ENCODE data around the gene MYL6.
A peak's percentile ranks its signal among the peaks of the same experiment; 100 is the strongest.
"Not testable (repeated sequence)": the region's sequence is repeated elsewhere in the genome, so short reads cannot be mapped to it uniquely, and the experiment has no call there.

MYL6 gene

DNA sequence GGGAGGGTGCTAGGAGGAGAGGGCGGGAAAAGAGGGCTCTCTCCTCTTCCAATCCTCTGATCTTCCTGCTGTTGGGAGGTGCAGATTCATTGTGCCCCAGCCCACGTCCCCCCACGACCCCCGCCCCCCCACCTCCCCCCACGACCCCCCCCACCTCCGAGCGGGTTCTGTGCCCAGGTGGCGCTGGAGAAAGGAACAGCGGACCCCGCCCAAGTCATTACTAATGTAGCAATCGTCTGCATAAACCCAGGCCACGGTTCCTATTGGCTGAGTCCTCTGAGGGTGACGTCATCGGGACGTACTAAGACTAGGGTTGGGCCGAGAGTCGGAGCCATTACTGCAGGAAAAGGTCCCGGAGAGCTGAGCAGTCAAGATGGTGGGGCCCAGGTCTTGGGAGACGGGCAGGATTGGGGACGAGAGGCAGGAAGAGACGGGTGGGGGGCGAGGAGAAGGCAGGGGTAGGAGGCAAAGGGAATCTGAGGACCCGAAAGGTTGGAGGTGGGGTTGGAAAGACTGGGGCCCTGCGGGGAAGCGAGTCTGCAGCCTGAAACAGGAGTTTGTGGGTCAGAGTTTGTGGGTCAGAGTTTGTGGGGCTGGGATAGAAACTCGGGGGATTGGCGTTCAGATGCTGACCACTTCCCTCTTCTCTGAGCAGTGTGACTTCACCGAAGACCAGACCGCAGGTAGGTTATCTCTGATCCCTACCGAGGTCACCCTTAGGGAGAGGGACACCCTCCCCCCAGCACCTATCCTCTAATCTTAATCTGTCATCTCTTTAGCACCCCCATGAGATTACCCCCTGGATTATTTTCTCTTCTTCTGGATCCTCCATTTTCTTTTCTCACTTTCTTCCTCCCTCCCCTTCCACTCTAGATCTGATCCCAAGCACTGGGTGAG is at the start of gene MYL6:
TSS of gene MYL6 (plus strand) at position 331 of the 897 bp plus-strand sequence. CDS start at position 374, 43 bp downstream.
- TF ChIP-seq, protein P1, sequence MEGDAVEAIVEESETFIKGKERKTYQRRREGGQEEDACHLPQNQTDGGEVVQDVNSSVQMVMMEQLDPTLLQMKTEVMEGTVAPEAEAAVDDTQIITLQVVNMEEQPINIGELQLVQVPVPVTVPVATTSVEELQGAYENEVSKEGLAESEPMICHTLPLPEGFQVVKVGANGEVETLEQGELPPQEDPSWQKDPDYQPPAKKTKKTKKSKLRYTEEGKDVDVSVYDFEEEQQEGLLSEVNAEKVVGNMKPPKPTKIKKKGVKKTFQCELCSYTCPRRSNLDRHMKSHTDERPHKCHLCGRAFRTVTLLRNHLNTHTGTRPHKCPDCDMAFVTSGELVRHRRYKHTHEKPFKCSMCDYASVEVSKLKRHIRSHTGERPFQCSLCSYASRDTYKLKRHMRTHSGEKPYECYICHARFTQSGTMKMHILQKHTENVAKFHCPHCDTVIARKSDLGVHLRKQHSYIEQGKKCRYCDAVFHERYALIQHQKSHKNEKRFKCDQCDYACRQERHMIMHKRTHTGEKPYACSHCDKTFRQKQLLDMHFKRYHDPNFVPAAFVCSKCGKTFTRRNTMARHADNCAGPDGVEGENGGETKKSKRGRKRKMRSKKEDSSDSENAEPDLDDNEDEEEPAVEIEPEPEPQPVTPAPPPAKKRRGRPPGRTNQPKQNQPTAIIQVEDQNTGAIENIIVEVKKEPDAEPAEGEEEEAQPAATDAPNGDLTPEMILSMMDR (conservative IDR thresholded peaks at IDR 0.05; ENCODE audit: low read depth, low read length): no peak
- peak; percentile 99 for DNase-seq (ENCODE audit: low read depth)
- peak within 1 kb of the TSS; percentile 98 for H3K4me3 ChIP-seq (ENCODE audit: low read depth, low read length)

DNA sequence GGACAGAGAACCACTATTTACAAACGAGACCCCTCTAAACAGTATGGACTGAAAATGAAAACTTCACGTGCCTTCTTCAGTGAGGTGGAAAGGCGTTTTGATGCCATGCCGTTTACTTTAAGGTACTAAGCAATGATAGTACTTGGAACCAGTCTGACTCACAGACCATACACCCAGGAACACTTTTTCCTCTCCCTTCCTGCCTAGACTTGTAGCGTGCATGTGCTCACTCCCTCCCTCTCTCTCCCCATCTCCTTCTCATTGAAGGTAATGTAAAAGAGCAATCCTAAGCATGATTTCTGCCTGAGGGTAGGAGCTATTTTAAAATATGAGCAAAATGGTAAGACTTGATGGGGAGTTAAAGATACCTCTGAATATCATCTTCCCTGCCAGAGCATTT is 47.6 kb upstream of the MYL6 start:
- no peak overlapping the region for H3K4me3 ChIP-seq (ENCODE audit: low read depth, low read length)
- TF ChIP-seq, protein P1 (conservative IDR thresholded peaks at IDR 0.05; ENCODE audit: low read depth, low read length): no peak
- no peak for DNase-seq (ENCODE audit: low read depth)

DNA sequence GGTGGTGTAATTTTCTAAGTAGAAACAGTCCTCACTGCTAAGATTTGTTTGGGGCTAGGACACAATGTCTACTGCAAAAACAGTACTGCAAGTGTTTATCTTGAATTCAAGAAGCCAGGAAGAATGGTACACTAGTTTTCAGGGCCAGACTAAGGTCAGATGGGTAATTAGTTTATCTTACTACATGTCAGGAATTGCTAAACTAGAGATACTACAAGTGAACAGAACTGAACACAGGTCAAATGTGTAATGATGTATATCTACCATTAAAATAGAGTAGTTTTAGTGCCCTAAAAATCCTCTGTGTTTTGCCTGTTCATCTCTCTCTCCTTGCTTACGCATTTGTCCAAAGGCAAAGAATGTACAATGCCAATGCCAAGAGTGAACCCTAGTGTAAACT is 44.1 kb upstream of the MYL6 start:
- no peak overlapping the region for H3K4me3 ChIP-seq (ENCODE audit: low read depth, low read length)
- DNase-seq (ENCODE audit: low read depth): no peak
- TF ChIP-seq, protein P1 (conservative IDR thresholded peaks at IDR 0.05; ENCODE audit: low read depth, low read length): no peak

DNA sequence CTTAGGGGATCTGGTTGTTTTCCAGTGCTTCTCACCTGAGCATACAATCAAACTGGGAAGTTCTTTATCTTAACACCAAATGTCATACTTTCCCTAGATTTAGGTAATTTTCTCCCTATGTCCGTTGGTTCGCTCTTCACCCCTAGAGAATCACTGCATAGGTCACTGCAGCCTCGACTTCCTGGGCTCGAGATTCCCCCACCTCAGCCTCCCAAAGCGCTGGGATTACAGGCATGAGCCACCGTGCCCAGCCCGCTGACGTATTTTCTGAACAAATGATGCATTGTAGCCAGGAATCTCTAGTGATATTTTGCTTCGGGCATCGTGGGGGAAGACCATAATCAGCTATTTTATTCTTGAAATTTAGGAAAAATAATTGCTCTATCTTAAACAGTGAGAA is 42.8 kb upstream of the MYL6 start:
- peak; percentile 33 for DNase-seq (ENCODE audit: low read depth)
- TF ChIP-seq, protein P1 (conservative IDR thresholded peaks at IDR 0.05; ENCODE audit: low read depth, low read length): no peak
- peak overlapping the region; percentile 68 for H3K4me3 ChIP-seq (ENCODE audit: low read depth, low read length)

GRCh38 chr12:56116267-56117081 is 41.7 kb upstream of the MYL6 start, which contains the start of gene RPL41:
RPL41 (plus strand) TSS chr12:56116633.
- DNase-seq (ENCODE audit: low read depth): peak; percentile 95
- TF ChIP-seq, protein P1 (conservative IDR thresholded peaks at IDR 0.05; ENCODE audit: low read depth, low read length): no peak
- H3K4me3 ChIP-seq (ENCODE audit: low read depth, low read length): peak within 1 kb of the TSS; percentile 68

- not testable (repeated sequence) for DNase-seq (ENCODE audit: low read depth)
- peak overlapping the region; percentile 68 for H3K4me3 ChIP-seq (ENCODE audit: low read depth, low read length)
Measured at GRCh38 chr12:56117082-56117706, 41.0 kb upstream of the MYL6 start.

Data from choroid plexus epithelial cell (primary cell).